Adrenal gland (tissue), 12 donors: Measurements from ENCODE around the gene PATL2. TPM values are rescaled to one million over a fixed set of nuclear protein-coding genes. Genes with fewer than 3 reads are reported as not detected.

Source experiments
- DNase-seq, 7 donors: peaks; one replicate each; pipeline ENCODE4 v3.0.0-alpha.2; 2019 to 2020
- H3K27ac ChIP-seq, 5 donors: fragments of 200-600 bp; sonication (generic) in 4 of 5; 1 replicate in 3 of 5; 2 replicates in 2 of 5; pipeline versions ENCODE4 v1.5.1 to v1.8.0; 2016 to 2020; ENCODE audit warnings: mild to moderate bottlenecking in 1 of 5
- H3K27me3 ChIP-seq: fragments of 200-600 bp; 2 replicates; pipeline ENCODE4 v1.8.0; 2021
- H3K36me3 ChIP-seq, 2 donors: fragments of 200-600 bp; replicated peaks in 1 of 2; 1 replicate in 1 of 2; 2 replicates in 1 of 2; pipeline versions ENCODE4 v1.5.1 to v1.8.0; 2018 to 2022
- H3K4me1 ChIP-seq, 2 donors: fragments of 200-600 bp; replicated peaks in 1 of 2; 1 replicate in 1 of 2; 2 replicates in 1 of 2; pipeline versions ENCODE4 v1.5.1 to v1.8.0; 2018 to 2021
- H3K4me3 ChIP-seq, 4 donors: fragments of 200-600 bp; sonication (generic) in 3 of 4; one replicate each; pipeline ENCODE4 v1.5.1; 2016 to 2018
- H3K9me3 ChIP-seq, 3 donors: fragments of 200-600 bp; sonication (generic) in 1 of 3; replicated peaks in 1 of 3; 1 replicate in 2 of 3; 2 replicates in 1 of 3; pipeline versions ENCODE4 v1.5.1 to v1.8.0; 2016 to 2021
- CTCF ChIP-seq, 6 experiments: fragments of 450-650 bp in 4 of 6; fragments of 200-600 bp in 2 of 6; sonication (generic) in 1 of 6; IDR thresholded peaks; 1 replicate in 5 of 6; 2 replicates in 1 of 6; pipeline versions ENCODE4 v1.5.1 to v1.8.0; 2016 to 2021; ENCODE audit warnings: antibody characterized with exemption in 6 of 6, mild to moderate bottlenecking in 2 of 6, moderate library complexity in 1 of 6
- POLR2A ChIP-seq, 2 donors: fragments of 450-650 bp; IDR thresholded peaks; one replicate each; pipeline ENCODE4 v1.6.1; 2017; ENCODE audit warnings: antibody characterized with exemption in 2 of 2, mild to moderate bottlenecking in 2 of 2, moderate library complexity in 1 of 2
- WGBS, 4 donors: extraction: QIAGEN DNeasy Blood & Tissue Kit in 2 of 4; methylation state at CpG; one replicate each; pipeline versions ENCODE4 v1.1.5 to v1.1.7; 2013 to 2017; 5-methylcytosine and 5-hydroxymethylcytosine counted together
- intact Hi-C, 2 donors: fragments of 100-400 bp; cut with DNase I; formaldehyde crosslinking; loops; one replicate each; pipeline versions ENCODE4 v1.14.1 to v1.15.0; 2022 to 2023
- polyA plus RNA-seq, 3 donors: library from polyadenylated mRNA; stranded (reverse); fragments of 200-250 nt in 2 of 3; fragments of 350-450 nt in 1 of 3; fragmentation: Illumina TruSeq in 1 of 3; extraction: RNeasy Lipid Tissue Mini Kit (QIAGEN cat#74804) in 1 of 3; gene quantifications; one replicate each; pipeline ENCODE4 v1.2.3, GENCODE V29; 2013 to 2014
- total RNA-seq, 9 donors: library from RNA; depleted of rRNA in 4 of 9; stranded (reverse); fragments of >200 nt in 4 of 9; fragments of 120-200 nt in 1 of 9; fragmentation: NEBNext Ultra II Directional in 1 of 9; extraction: Animal tissue kit (Norgen Biotek cat#: 25700) in 1 of 9; gene quantifications; one replicate each; pipeline versions ENCODE4 v1.1.0 to v1.2.4, GENCODE V29; 2013 to 2023
- donor health status: healthy with polysubstance abuse.
- donor health status: Bipolar disorder and iron deficiency.
- donor health status: DM: yes; HTN: yes; CAD: no.
- donor health status: DM: no; HTN: no; CAD: no.
- donor health status: DM: no; HTN: no; CAD: no.
- donor health status: DM: yes; HTN: yes; CAD: no.

PATL2 gene
- total and polyA plus RNA-seq, 12 donors: 0.42 to 18.3 (median 2.7) TPM

GRCh38 chr15:44727485-44728231 lies 16.5 kb upstream of the PATL2 start:
- WGBS, 4 donors: 89 to 95% (median 92%) methylated on average over 6 of the region's 6 CpGs
- Histone ChIP-seq H3K36me3 (peaks cover 0 to 6% of the 10 kb centered on the region in 2 donors), H3K27ac (peak overlapping the region; percentile 90 to 99 (median 96)), H3K9me3 (no peaks in the 10 kb centered on the region), H3K4me3 (no peak overlapping the region), H3K4me1 (peaks cover 9 to 34% of the 10 kb centered on the region in 2 donors), H3K27me3 (no peaks in the 10 kb centered on the region)
- intact Hi-C loops: no loop called here
- no peak for DNase-seq
- TF ChIP-seq POLR2A (IDR thresholded peaks at IDR 0.05): no peak

- DNase-seq: peak in 6 of 7 donors; percentile 50 to 75 (median 62)
- H3K4me3 ChIP-seq: no peak overlapping the region
- peaks cover 0 to 5% of the 10 kb centered on the region in 2 donors for H3K36me3 ChIP-seq
- H3K4me1 ChIP-seq: peaks cover 9 to 34% of the 10 kb centered on the region in 2 donors
- H3K27ac ChIP-seq: peak overlapping the region; percentile 70 to 99 (median 95)
- 29 to 50% (median 37%) methylated on average over 5 of the region's 5 CpGs for WGBS, 4 donors
- peak; percentile 10 to 43 for TF ChIP-seq POLR2A (IDR thresholded peaks at IDR 0.05)
- TF ChIP-seq CTCF (IDR thresholded peaks at IDR 0.05): peak in 1 of 6 experiments; percentile 5
- no peaks in the 10 kb centered on the region for H3K9me3 ChIP-seq
- intact Hi-C loops: no loop called here
- H3K27me3 ChIP-seq: no peaks in the 10 kb centered on the region
Observed at GRCh38 chr15:44726568-44727484, 15.7 kb upstream of the PATL2 start.

- H3K36me3 ChIP-seq: no peaks in the 10 kb centered on the region
Observed at GRCh38 chr15:44726136-44726535, 15.0 kb upstream of the PATL2 start.

GRCh38 chr15:44722011-44722410 lies 10.9 kb upstream of the PATL2 start:
- no peak for TF ChIP-seq POLR2A (IDR thresholded peaks at IDR 0.05)
- TF ChIP-seq CTCF (IDR thresholded peaks at IDR 0.05): no peak
- DNase-seq: no peak
- peaks cover 0 to 25% of the 10 kb centered on the region in 2 donors for H3K36me3 ChIP-seq
- H3K4me3 ChIP-seq: no peak overlapping the region
- intact Hi-C loops: no loop called here
- no peaks in the 10 kb centered on the region for H3K9me3 ChIP-seq
- no peaks in the 10 kb centered on the region for H3K27me3 ChIP-seq
- H3K27ac ChIP-seq: no peak overlapping the region
- peaks cover 0 to 9% of the 10 kb centered on the region in 2 donors for H3K4me1 ChIP-seq
- WGBS, 4 donors: 74 to 84% (median 78%) methylated on average over 2 of the region's 2 CpGs

More at GRCh38 chr15:44726136-44726535, 15.0 kb upstream of the PATL2 start:
- DNase-seq: no peak
- peak overlapping the region in 4 of 5 donors; percentile 20 to 99 (median 94) for H3K27ac ChIP-seq
- intact Hi-C loops: no loop called here
- no peak overlapping the region for H3K4me3 ChIP-seq
- no peaks in the 10 kb centered on the region for H3K9me3 ChIP-seq
- TF ChIP-seq POLR2A (IDR thresholded peaks at IDR 0.05): no peak
- TF ChIP-seq CTCF (IDR thresholded peaks at IDR 0.05): no peak
- no peaks in the 10 kb centered on the region for H3K27me3 ChIP-seq
- H3K4me1 ChIP-seq: peaks cover 9 to 34% of the 10 kb centered on the region in 2 donors
- WGBS, 4 donors: 67 to 71% (median 67%) methylated on average over 7 of the region's 7 CpGs
